Renal cortical epithelial cell (primary cell): ENCODE data around the gene MTPN. TPM values are rescaled to one million over a fixed set of nuclear protein-coding genes. Genes with fewer than 3 reads are reported as not detected.

Source experiments
- DNase-seq: peaks from one replicate; pipeline ENCODE4 v3.0.0-alpha.2; 2011; ENCODE audit warnings: low read depth
- total RNA-seq: library from RNA; depleted of rRNA; stranded (reverse); fragments of >200 nt; gene quantifications from 2 replicates; pipeline ENCODE4 v1.2.3, GENCODE V29; 2014

MTPN gene
- total RNA-seq, 1 donor from 2014 or later: 152 TPM

GRCh38 chr7:135925210-135925609 is 51.9 kb downstream of the MTPN start:
- peak; percentile 51 for DNase-seq

- no peak for DNase-seq
Measured at GRCh38 chr7:135924302-135924701, 52.9 kb downstream of the MTPN start.

- no peak for DNase-seq
Measured at GRCh38 chr7:135922263-135922662, 54.9 kb downstream of the MTPN start.

- DNase-seq: no peak
Measured at GRCh38 chr7:135920478-135920877, 56.7 kb downstream of the MTPN start.

- DNase-seq: no peak
Measured at GRCh38 chr7:135919071-135919841, 57.9 kb downstream of the MTPN start.

GRCh38 chr7:135918134-135918533 is 59.0 kb downstream of the MTPN start:
- no peak for DNase-seq

GRCh38 chr7:135917721-135918120 is 59.4 kb downstream of the MTPN start:
- no peak for DNase-seq

GRCh38 chr7:135914346-135914745 is 62.8 kb downstream of the MTPN start:
- DNase-seq: no peak

GRCh38 chr7:135913404-135913803 is 63.8 kb downstream of the MTPN start:
- DNase-seq: no peak

GRCh38 chr7:135911099-135911498 is 66.1 kb downstream of the MTPN start:
- DNase-seq: no peak

- DNase-seq: no peak
Measured at GRCh38 chr7:135910393-135911036, 66.6 kb downstream of the MTPN start.

GRCh38 chr7:135905858-135906257 is 71.3 kb downstream of the MTPN start:
- DNase-seq: no peak

- no peak for DNase-seq
Measured at GRCh38 chr7:135905355-135905754, 71.8 kb downstream of the MTPN start.

GRCh38 chr7:135904282-135904681 is 72.9 kb downstream of the MTPN start:
- no peak for DNase-seq

- no peak for DNase-seq
Measured at GRCh38 chr7:135901585-135902540, 75.3 kb downstream of the MTPN start.

GRCh38 chr7:135900065-135900546 is 77.1 kb downstream of the MTPN start:
- DNase-seq: no peak

GRCh38 chr7:135899458-135900064 is 77.6 kb downstream of the MTPN start:
- no peak for DNase-seq

GRCh38 chr7:135898226-135898625 is 78.9 kb downstream of the MTPN start:
- no peak for DNase-seq

GRCh38 chr7:135894816-135895215 is 82.3 kb downstream of the MTPN start:
- no peak for DNase-seq

- no peak for DNase-seq
Measured at GRCh38 chr7:135889823-135890222, 87.3 kb downstream of the MTPN start.

- no peak for DNase-seq
Measured at GRCh38 chr7:135888740-135889139, 88.4 kb downstream of the MTPN start.
